Measurements from ENCODE around the gene PLCXD1.

GRCh38 chrX:332496-332860 is 51.3 kb downstream of the PLCXD1 start:
- no peak for TF ChIP-seq EZH2 (IDR thresholded peaks at IDR 0.05; ENCODE audit: borderline replicate concordance, low read length)
- TF ChIP-seq CTCF (conservative IDR thresholded peaks at IDR 0.05 in 1 of 2, IDR thresholded peaks at IDR 0.05 in 1 of 2; ENCODE audit: extremely low read depth in 1 of 2, insufficient read depth in 1 of 2, low read depth in 1 of 2, low read length in 2 of 2): no peak
